ENCODE measurements around the gene NRG2.

- TF ChIP-seq POLR2A (IDR thresholded peaks at IDR 0.05) = no peak
- no peak for TF ChIP-seq CTCF (IDR thresholded peaks at IDR 0.05)
Observed at GRCh38 chr5:139797335-139797734, 245.8 kb downstream of the NRG2 start.
